OCI-LY7 (cell line): ENCODE data around the gene ISM1.

Experiments
- EZH2phosphoT487 ChIP-seq: fragments of 200-600 bp; sonication (generic); IDR thresholded peaks from 2 replicates; pipeline ENCODE4 v1.6.1; 2018; ENCODE audit warnings: low read depth, borderline replicate concordance, mild to moderate bottlenecking, mixed run types, antibody characterized with exemption, low read length, moderate library complexity, mixed read lengths
- TF ChIP-seq, protein P1 (sequence below): fragments of 200-600 bp; sonication (generic); conservative IDR thresholded peaks from 2 replicates; pipeline ENCODE4 v1.5.1; 2014; ENCODE audit warnings: mild to moderate bottlenecking, antibody characterized with exemption, low read length, moderate library complexity, mixed read lengths

DNA sequence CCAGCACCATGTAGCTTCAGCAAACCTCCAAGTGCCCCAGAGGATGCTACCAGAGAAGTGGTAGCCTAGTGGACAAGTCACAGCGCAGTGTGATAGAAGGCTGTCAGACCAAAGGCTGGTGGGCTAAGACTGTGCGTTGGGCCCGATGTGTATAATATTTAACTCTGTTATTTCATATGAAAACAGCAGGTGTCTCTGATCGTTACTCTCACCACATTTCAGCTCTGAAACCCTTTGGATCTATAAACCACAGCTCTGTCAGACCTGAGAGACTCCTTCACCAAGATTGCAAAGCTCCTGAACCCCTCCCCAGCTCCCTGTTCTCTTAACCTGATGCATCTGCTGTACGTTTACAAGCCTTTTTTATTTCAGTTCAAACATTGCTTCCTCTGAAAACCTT lies 43.8 kb downstream of the ISM1 start:
- TF ChIP-seq, protein P1, sequence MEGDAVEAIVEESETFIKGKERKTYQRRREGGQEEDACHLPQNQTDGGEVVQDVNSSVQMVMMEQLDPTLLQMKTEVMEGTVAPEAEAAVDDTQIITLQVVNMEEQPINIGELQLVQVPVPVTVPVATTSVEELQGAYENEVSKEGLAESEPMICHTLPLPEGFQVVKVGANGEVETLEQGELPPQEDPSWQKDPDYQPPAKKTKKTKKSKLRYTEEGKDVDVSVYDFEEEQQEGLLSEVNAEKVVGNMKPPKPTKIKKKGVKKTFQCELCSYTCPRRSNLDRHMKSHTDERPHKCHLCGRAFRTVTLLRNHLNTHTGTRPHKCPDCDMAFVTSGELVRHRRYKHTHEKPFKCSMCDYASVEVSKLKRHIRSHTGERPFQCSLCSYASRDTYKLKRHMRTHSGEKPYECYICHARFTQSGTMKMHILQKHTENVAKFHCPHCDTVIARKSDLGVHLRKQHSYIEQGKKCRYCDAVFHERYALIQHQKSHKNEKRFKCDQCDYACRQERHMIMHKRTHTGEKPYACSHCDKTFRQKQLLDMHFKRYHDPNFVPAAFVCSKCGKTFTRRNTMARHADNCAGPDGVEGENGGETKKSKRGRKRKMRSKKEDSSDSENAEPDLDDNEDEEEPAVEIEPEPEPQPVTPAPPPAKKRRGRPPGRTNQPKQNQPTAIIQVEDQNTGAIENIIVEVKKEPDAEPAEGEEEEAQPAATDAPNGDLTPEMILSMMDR, result no peak
- TF ChIP-seq EZH2phosphoT487, result no peak
